HG02870 (cell line): ENCODE results near the gene NMRK1.
A peak's percentile ranks its signal among the peaks of the same experiment; 100 is the strongest.

ENCODE experiments used
- ATAC-seq: cut with Tn5 transposase; IDR thresholded peaks from one replicate; pipeline ENCODE4 v1.9.1; 2021; ENCODE audit warnings: mild to moderate bottlenecking, moderate library complexity; ENCODE audit not compliant: unreplicated experiment

NMRK1 gene

DNA sequence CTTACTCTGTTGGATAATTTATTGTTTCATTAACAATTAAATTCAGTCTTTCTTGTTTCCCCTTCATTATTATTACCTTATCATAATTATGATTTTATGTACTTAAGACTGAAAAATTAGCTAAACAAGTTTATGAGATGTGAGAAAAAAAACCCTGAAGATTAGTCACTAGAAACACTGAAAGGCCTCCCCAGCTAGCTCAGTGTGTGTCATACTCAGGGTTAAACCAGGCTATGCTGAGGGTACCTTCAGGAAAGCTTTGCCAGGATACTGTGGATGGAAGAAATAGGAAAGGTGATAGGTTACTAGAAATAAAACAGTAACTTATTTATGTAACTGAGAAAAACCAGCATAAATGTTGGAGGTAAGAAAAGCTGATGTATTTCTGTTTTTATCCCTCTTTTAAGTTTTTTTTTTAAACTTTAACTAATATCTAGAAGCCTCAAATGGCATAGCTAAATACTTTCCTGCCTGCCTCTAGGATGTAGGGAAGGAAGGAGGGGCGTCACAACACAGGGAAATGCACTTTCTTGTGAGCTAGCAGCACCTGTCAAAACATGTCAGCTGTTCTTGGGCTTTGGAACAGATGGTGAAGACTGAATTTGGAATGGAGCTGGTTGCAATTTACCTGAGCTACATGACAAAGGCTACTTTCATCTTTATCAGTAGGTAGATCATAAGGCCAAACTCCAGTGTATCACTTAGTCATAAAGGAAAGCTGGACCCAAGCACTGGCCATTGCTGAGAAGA is 24.2 kb downstream of the NMRK1 start:
- no peak for ATAC-seq

DNA sequence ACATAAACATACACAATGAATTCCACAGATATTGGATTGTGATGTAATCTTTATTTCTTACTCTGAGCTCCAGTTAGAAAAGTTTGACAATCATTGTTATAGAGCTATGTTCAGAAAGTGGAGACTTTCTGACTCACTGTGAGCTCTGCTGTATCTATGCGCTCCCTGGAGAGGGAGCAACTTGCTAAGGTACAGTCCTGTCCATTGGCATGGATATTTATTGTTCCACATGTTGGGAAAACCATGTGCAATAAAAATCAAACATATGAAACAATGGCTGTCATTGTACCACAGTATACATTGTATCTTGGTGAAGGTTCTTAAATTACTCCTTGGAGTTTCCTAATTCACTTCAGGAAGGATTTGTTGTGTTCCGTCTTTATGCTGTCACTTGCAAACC is 26.8 kb downstream of the NMRK1 start:
- no peak for ATAC-seq

DNA sequence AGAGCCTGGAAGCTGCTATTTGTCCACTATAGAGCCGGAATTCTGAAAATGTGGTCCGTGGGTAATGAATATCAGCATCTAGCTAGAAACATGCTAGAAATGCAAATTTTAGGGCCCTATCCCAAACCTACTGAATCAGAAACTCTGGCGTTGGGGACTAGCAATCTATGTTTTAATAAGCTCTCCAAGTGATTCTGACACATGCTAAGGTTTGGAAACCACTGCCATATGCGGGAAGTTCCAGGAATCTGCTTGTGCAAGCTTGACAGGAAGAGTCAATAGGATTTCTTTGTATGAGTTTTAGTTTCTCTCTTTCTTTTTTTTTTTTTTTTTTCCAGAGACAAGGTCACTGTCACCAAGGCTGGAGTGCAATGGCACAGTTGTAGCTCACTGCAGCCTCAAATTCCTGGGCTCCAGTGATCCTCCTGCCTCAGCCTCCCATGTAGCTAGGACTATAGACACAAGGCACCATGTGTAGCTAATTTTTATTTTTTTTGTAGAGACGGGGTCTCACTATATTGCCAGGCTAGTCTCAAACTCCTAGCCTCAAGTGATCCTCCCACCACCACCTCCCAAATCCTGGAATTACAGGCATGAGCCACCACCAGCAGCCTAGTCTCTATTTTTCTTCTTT is 33.5 kb downstream of the NMRK1 start:
- ATAC-seq = no peak

DNA sequence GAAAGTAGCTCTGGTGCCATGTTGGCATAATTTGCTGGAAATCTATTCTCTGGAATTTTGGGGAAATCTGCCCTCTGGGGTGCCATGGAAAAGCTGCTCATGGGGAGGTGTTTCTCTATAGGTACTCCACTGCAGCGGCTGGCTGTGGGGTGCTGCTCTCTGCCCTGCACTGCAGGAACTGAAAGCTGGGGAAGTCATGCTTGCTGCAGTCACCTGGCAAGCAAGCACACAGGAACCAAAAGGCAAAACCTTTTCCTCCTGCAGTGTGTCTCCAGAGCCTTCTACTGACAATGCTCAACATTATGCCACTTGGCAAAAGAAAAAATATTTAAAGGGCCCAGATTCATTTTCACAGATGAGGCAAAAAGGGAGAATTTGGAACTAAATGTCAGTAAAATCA is 34.1 kb downstream of the NMRK1 start:
- ATAC-seq = peak; percentile 90

DNA sequence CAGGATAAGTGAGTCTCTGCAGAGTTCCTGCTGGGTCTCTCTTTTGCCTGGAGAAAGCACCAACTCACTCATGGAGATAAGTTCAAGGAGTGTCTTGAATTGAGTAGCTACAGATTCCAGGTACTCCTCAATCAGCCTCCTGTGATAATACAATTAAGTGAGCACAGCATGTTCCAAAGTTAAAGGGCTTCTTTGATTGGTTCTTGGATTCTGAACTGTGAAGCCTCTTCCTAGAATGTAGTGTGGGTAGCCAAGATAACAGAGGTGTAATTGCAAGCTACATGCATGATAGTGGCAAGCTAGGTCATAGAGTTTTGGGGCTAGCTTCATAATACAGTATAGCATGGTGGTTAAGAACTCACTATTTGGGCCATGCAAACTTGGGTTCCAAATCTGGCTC is 36.7 kb downstream of the NMRK1 start:
- no peak for ATAC-seq

DNA sequence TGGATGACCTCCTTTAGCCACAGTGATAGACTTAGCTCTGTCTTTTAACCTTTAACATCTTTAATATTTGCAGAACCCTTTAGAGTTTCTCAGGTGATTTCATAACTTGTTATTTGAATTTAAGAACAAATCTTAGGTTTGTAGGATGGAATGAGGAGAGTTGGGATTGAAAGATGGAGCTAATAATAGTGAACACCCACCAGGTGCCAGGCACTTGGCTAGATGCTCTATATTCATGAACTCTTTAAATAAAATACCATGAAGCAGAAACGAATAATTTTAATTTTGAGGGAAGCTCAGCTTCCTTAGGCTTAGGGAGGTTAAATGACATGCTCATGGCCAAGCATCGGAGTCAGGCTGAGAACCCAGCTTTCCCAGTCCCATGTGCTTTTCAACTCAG is 40.4 kb downstream of the NMRK1 start:
- ATAC-seq = no peak

DNA sequence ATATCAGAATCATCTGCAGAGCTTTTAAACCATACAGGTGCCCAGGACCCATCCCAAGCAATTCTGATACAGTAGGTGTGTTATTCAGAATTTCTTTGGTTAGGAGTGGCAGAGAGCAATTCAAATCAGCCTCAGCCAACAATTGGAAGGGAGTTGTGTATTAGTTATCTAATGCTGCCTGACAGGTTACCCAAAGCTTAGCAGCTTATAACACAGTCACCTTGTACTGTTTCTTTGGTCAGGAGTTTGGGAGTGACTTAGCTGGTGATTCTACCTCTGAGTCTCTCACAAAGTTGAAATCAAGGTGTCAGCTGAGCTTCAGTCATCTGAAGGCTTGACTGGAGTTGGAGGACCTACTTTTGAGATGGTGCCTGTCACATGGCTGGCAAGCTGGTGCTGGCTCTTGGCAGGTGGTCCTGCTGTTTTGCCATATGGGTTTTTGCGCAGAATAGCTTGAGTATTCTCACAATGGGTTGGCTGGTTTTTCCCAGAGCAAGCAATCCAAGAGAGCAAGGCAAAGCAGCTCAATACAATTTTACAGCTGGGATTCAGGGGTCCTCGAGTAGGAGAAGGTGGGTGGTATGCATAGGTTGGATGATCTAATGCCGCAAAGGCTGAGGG is 41.1 kb downstream of the NMRK1 start:
- no peak for ATAC-seq

DNA sequence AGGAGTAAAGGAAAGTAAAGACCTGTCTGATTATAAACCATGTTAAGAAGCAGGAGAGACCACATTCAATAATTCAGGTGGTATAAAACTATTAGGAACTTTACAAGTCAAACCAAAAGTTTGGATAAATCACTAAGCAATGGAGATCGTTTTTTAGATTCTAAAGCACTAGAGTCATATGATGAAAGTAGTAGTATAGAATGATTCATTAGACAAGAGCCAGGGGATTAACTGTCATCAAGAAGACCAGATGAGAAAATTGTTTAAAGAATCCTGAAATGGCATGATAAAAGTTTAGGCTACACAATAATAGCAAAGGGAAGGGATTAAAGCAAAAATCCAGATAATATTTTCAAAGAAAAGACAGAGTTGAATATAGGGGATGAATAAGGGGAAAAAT is 46.9 kb downstream of the NMRK1 start:
- ATAC-seq = no peak

DNA sequence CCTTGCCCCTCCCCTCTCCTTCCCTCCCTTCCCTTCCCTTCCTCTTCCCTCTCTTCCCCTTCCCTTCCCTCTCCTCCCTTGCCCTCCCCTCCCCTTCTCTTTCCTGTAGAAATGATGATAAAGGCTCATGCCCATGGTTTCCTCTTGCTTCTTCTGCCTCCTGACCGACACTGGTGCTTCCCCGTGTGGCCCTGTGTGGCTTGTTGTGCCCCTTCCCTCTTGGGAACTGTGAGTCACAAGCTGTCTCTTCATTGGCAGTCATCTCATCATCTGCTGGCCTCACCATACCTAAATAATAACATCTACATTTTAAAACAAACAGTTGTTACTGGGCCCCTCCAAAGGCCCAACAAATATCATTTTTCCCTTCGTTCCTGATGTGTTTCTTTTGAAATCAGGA is 48.2 kb downstream of the NMRK1 start:
- ATAC-seq = no peak

DNA sequence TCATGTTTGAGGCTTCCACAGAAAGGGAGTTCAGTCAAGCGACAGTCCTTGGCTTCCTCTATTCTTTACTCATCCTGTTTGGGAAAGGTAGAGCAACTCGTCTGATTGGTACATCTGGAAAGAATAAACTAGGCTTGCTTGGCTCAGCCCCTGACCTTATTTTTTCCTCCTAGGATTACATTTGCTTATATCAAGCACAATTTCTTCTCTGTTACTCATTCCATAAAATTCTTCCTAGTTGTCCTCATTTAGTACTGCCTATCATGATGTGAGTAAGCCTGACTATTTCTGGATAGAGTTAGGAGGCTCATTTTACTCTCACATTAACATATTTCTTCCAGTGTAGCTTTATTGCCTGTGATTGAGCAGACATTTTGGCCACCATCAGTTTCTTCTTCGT is 48.9 kb downstream of the NMRK1 start:
- no peak for ATAC-seq

DNA sequence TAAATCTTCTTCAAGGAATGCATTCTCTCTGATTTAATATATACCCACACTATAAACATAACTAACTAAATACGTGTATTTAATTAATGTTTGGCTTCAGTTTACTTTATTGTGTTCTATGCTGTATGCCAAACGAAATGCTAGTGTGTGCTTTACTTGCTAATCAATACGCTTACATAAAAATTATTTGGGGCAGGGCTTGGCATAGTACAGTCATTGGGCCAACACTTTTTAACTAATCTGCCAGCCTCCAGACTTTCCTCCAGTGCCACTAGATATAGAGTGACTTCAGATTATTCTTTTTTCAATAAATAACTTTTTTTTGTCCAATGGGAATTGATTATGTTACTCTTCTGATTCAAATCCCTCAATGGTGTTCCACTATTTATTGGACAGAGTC is 51.2 kb downstream of the NMRK1 start:
- no peak for ATAC-seq

DNA sequence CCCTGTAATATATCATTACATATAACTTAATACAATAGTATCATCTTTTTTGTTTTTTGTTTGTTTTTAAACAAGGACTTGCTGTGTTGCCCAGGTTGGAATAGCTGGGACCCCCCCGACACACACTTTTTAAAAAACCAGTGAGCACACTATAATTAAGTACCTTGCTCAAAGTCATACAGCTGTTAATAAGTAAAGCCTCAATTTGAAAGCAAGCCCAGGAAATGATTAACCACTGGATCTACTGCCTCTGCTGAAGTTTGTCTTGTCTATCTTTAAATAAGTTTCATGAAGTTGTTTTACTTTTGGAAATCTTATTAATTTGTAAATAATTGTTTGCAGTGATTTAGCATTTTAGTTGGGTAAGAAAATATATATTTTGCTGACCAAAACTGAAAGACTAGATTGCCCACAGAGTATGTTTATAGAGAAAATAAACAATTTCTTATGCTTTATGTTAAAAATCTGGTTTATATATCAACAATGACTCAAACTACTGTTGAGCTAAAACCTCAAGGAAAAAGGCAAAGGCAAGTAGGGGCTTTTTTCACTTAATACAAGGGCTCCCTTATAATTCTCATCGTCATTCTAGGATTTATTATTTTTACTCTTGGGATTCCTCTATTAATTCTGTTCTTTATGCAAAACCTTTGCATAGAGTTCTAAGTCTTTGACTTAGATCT is 54.0 kb downstream of the NMRK1 start:
- ATAC-seq = no peak

DNA sequence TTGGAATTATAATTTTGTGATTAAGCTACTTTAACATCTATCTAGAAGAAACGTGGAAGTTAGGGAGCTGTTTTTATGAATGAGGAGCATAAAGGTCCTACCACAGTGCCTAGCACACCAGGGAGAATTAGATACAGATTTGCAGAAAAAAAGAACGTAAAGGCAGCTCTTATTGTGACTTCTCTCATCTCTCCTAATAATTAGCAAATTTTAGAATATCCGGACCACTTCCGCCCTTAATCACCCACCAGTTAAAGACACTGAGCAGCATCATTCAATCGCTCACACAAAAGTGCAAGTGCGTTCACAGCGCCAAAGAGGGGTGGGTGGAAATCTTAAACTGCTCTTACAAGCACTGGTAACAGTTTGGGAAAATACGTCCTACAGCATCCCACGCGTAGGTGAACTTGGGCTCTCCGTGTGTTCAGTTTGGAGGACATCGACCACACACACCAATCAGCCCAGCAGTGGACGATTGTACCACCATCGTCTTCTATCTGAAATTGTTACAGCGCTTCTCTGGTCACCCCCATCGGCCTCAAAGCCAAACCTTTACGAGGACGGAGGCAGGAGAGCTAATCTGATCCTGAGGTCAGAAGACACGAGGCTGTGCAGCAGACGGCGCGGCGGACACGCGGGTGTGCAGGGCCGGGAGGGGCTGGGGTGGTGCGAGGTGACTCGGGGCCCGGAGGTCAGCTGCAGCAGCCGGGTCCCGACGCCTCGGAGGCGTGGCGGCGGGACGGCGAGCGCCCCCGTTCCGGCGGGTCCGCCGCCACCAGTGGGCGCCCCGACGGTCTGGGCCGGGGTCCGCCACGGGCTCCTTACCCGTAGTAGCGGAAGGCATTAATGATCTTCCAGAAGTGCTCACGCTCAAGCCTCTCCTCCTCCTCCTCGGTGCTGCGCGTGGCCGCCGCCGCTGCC is 60.5 kb downstream of the NMRK1 start:
- ATAC-seq = peak; percentile 39

DNA sequence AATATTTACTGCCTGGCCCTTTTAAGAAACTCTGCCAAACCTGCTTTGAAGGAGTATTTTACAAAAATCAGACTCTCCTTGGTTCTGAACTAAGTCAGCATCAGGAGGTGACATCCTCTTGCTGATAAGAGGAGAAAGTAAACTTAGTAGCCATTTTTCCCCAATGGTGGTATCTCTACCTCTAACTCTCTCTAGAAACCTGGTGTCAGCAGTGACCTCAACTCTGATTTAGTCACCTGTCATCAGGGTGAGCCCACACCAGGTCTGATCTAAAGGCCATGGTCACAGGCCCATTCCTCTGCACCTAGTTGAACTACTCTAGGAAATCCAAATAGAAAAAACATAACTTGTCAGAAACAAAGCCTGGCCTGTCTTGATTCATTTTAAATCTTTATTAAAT is 64.1 kb downstream of the NMRK1 start:
- no peak for ATAC-seq

DNA sequence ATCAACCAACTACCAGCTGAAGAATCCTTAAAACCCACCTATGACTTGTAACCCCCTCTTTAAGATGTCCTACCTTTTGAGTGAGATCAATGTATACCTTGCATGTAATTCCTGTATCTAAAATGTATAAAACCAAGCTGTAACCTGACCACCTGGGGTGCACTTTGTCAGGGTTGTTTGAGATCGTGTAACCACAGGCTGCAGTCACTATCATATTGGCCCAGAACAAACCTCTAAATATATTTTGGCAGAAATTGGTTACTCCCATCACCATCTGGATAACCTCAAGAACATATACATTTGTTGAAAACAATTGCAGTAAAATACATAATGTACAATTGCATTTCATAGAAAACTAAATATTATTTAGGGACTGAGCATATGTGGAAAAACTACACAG is 68.3 kb downstream of the NMRK1 start:
- ATAC-seq = no peak

DNA sequence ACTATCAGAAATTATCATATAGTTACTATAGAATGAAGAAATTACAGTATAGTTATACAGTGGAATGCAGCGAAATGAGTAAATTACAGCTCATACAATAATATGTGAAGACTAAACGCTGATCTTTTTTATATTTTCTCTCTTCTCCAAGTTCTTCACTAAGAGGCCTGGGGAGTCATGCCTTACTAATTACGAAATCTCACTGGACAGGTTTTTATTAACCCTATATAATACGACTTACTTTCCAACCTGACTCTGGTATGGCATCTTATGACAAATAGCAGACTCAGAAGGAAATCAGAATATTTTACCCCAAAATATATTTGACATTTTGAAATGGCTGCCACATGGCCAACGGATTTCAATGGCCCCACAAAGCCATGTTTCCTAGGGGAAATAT is 68.9 kb downstream of the NMRK1 start:
- ATAC-seq = no peak

DNA sequence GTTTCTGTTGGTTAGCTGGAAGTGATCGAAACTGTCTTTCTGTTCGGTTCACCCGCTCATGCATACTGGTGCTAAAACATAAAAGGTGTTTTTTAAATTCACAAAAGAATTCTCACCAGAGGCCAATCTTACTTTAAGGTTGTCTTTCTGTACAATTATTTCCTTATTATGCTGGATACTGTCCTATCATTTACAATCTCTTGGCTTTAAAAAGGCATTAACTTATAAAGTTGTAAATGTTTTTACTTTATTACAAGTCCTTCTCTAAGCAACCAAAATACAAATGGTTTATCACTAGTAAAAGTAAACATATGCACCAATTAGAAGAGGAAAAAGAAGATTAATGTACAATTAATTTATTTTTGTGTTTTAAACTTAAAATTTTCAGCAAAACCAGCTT is 70.6 kb downstream of the NMRK1 start:
- ATAC-seq = no peak

DNA sequence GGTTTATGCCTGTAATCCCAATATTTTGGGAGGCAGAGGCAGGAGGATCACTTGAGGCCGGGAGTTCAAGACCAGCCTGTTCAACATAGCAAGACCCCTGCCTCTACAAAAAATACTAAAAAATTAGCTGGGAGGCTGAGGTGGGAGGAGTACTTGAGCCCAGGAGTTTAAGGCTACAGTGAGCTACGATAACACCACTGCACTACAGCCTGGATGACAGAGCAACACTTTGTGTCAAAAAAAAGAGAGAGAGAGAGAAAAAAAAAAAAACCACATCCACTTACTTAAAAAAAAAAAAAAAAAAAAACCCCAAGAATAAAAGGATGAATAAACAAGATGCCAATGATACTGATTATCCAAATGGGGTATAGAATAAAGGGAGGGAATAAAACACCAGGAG is 74.2 kb downstream of the NMRK1 start:
- ATAC-seq = no peak
